ENCODE results near the gene SUGCT. TPM values are rescaled to one million over a fixed set of nuclear protein-coding genes. Genes with fewer than 3 reads are reported as not detected.

Gene SUGCT
- polyA plus RNA-seq, 1 of the 3 experiments (the other 2 are of a cell fraction), result 53.7 TPM

GRCh38 chr7:40889099-40889498, 754.3 kb downstream of the SUGCT start:
- H3K79me2 ChIP-seq (ENCODE audit: insufficient read depth), result no peaks in the 10 kb centered on the region
- 0 out of 4 replicates have a peak, but pooled peaks cover 0 to 4% of the 10 kb centered on the region in 2 experiments for H3K4me1 ChIP-seq (ENCODE audit: control insufficient read depth in 1 of 2, insufficient read depth in 2 of 2, low read depth in 1 of 2, low read length in 1 of 2)
- H2AFZ ChIP-seq (ENCODE audit: low read depth), result no peak overlapping the region
- H3K4me2 ChIP-seq, result no peak overlapping the region
- H3K36me3 ChIP-seq (replicated peaks in 1 of 2; ENCODE audit: control insufficient read depth in 1 of 2, insufficient read depth in 2 of 2, low read length in 1 of 2), result peaks cover 0 to 32% of the 10 kb centered on the region in 2 experiments
- H3K9me2 ChIP-seq, result no peaks in the 10 kb centered on the region
- peaks cover 29% of the 10 kb centered on the region for H3K9me3 ChIP-seq
- DNase-seq, result no peak
- no peaks in the 10 kb centered on the region for H3K27me3 ChIP-seq (ENCODE audit: insufficient read depth)
- no peak overlapping the region for H3K27ac ChIP-seq (ENCODE audit: low read depth in 2 of 2, low read length in 1 of 2)
- H4K20me1 ChIP-seq (ENCODE audit: insufficient read depth), result no peaks in the 10 kb centered on the region
- CTCF ChIA-PET, result interaction anchor here (0.7 to 1.0 kb wide), 2 partner anchors 12 to 13 kb away, joined by 3 read pairs; no protein-coding TSS in a partner anchor
- H3F3A ChIP-seq (replicated peaks; ENCODE audit: insufficient read depth), result peaks cover 4% of the 10 kb centered on the region
- WGBS (ENCODE audit: low lambda C conversion rate), result 37% methylated on average over 4 of the region's 4 CpGs
- no peak for TF ChIP-seq POLR2AphosphoS5 (IDR thresholded peaks at IDR 0.05; ENCODE audit: low read depth, low read length)
- no peak for TF ChIP-seq GATA2 (CRISPR knock-in tag; IDR thresholded peaks at IDR 0.05)
- TF ChIP-seq MXI1 (IDR thresholded peaks at IDR 0.05; ENCODE audit: low read depth, low read length), result no peak
- TF ChIP-seq SMC3 (IDR thresholded peaks at IDR 0.05; ENCODE audit: low read depth, low read length), result no peak
- TF ChIP-seq NRF1 (IDR thresholded peaks at IDR 0.05; ENCODE audit: low read depth, low read length), result no peak
- TF ChIP-seq NFIC (IDR thresholded peaks at IDR 0.05; ENCODE audit: borderline replicate concordance), result no peak
- no peak for TF ChIP-seq PBX3 (IDR thresholded peaks at IDR 0.05)
- TF ChIP-seq CHD2 (IDR thresholded peaks at IDR 0.05; ENCODE audit: low read length, partially characterized antibody), result no peak
- no peak for TF ChIP-seq RXRA (IDR thresholded peaks at IDR 0.05; ENCODE audit: borderline replicate concordance, low read depth)
- TF ChIP-seq JUND (IDR thresholded peaks at IDR 0.05), result no peak
- no peak for TF ChIP-seq FOSL2 (IDR thresholded peaks at IDR 0.05; ENCODE audit: borderline replicate concordance, low read depth)
- no peak for TF ChIP-seq TEAD4 (IDR thresholded peaks at IDR 0.05; ENCODE audit: borderline replicate concordance, insufficient read depth)
- no peak for TF ChIP-seq USF2 (IDR thresholded peaks at IDR 0.05; ENCODE audit: borderline replicate concordance, low read depth, low read length)
- TF ChIP-seq MEF2A (IDR thresholded peaks at IDR 0.05; ENCODE audit: borderline replicate concordance, low read depth), result no peak
- TF ChIP-seq, protein P1, sequence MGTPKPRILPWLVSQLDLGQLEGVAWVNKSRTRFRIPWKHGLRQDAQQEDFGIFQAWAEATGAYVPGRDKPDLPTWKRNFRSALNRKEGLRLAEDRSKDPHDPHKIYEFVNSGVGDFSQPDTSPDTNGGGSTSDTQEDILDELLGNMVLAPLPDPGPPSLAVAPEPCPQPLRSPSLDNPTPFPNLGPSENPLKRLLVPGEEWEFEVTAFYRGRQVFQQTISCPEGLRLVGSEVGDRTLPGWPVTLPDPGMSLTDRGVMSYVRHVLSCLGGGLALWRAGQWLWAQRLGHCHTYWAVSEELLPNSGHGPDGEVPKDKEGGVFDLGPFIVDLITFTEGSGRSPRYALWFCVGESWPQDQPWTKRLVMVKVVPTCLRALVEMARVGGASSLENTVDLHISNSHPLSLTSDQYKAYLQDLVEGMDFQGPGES (IDR thresholded peaks at IDR 0.05; ENCODE audit: low read depth, low read length), result no peak
- no peak for TF ChIP-seq RAD21 (IDR thresholded peaks at IDR 0.05; ENCODE audit: low read length)
- no peak for TF ChIP-seq EP300 (IDR thresholded peaks at IDR 0.05; ENCODE audit: borderline replicate concordance in 1 of 2, low read depth in 1 of 2, low read length in 1 of 2)
- no peak for TF ChIP-seq FOXM1 (IDR thresholded peaks at IDR 0.05; ENCODE audit: low read depth)
- POLR2A ChIA-PET, result interaction anchor here (0.8 kb wide), 1 partner anchor 731 kb away, joined by 3 read pairs; no protein-coding TSS in a partner anchor
- no peak overlapping the region for H3K9ac ChIP-seq
- no peak overlapping the region for H3K4me3 ChIP-seq (ENCODE audit: low read depth in 2 of 2, low read length in 1 of 2)

Data from SK-N-SH (cell line).